Suprapubic skin (tissue), 4 donors: ENCODE results near the gene CDK13.

Experiments used
- POLR2A ChIP-seq, 2 donors: fragments of 450-650 bp; IDR thresholded peaks; one replicate each; pipeline ENCODE4 v1.6.1; 2017; ENCODE audit warnings: antibody characterized with exemption in 2 of 2, mild to moderate bottlenecking in 2 of 2, moderate library complexity in 2 of 2
- POLR2AphosphoS5 ChIP-seq, 3 donors: sonication (generic); formaldehyde crosslinking; IDR thresholded peaks; one replicate each; pipeline ENCODE4 v1.6.1; 2017; ENCODE audit warnings: antibody characterized with exemption in 3 of 3
- TF ChIP-seq, protein P1 (sequence below), 2 donors: fragments of 200-600 bp in 1 of 2; fragments of 450-650 bp in 1 of 2; sonication (generic) in 1 of 2; IDR thresholded peaks; one replicate each; pipeline ENCODE4 v1.5.1; 2016 to 2019; ENCODE audit warnings: antibody characterized with exemption in 2 of 2, mild to moderate bottlenecking in 1 of 2, moderate library complexity in 1 of 2

DNA sequence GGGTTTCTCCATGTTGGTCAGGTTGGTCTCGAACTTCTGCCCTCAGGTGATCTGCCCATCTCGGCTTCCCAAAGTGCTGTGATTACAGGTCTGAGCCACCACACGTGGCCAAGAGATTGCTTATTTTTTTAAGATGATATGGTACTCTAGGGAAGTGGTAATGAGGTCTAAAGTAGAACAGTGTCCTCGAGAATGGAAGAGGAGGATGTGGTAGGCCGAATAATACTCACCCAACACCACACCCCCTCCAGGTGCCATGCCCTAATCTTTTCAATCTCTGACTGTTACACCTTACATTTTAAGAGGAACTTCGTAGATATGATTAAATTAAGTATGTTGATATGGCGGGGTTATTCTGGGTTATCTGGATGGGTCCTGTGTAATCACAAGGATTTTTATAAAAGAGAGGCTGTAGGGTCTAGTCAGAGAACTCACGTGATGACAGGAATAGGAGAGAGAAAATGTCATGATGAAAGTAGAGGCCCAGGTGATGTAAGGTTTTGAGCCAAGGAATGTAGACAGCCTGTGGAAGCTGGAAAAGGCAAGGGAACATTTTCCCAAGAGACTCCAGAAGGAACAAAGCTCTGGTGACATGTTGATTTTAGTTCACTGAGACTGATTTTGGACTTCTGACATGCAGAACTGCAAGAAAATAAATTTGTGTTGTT lies 29.5 kb downstream of the CDK13 start:
- TF ChIP-seq, protein P1, sequence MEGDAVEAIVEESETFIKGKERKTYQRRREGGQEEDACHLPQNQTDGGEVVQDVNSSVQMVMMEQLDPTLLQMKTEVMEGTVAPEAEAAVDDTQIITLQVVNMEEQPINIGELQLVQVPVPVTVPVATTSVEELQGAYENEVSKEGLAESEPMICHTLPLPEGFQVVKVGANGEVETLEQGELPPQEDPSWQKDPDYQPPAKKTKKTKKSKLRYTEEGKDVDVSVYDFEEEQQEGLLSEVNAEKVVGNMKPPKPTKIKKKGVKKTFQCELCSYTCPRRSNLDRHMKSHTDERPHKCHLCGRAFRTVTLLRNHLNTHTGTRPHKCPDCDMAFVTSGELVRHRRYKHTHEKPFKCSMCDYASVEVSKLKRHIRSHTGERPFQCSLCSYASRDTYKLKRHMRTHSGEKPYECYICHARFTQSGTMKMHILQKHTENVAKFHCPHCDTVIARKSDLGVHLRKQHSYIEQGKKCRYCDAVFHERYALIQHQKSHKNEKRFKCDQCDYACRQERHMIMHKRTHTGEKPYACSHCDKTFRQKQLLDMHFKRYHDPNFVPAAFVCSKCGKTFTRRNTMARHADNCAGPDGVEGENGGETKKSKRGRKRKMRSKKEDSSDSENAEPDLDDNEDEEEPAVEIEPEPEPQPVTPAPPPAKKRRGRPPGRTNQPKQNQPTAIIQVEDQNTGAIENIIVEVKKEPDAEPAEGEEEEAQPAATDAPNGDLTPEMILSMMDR (IDR thresholded peaks at IDR 0.05) = no peak
- no peak for TF ChIP-seq POLR2AphosphoS5 (IDR thresholded peaks at IDR 0.05)
- no peak for TF ChIP-seq POLR2A (IDR thresholded peaks at IDR 0.05)
